OCI-LY1 (cell line): ENCODE measurements around the gene ERBB4.

Source experiments
- H2AFZ ChIP-seq: fragments of 200-600 bp; sonication (generic), shearing (Covaris generic); 2 replicates; pipeline ENCODE4 v1.6.0; 2014; ENCODE audit warnings: antibody characterized with exemption, mild to moderate bottlenecking, low read length
- H3F3A ChIP-seq: fragments of 200-600 bp; sonication (generic), shearing (Covaris generic); 2 replicates; pipeline ENCODE4 v1.6.0; 2014; ENCODE audit warnings: mild to moderate bottlenecking, antibody characterized with exemption, low read length, moderate library complexity; ENCODE audit not compliant: insufficient read depth
- H3K27ac ChIP-seq: fragments of 200-600 bp; sonication (generic); 2 replicates; pipeline ENCODE4 v1.5.1; 2014; ENCODE audit warnings: low read length, mixed run types, mild to moderate bottlenecking, low read depth; ENCODE audit not compliant: poor library complexity, severe bottlenecking
- H3K27me3 ChIP-seq: fragments of 200-600 bp; sonication (generic); 2 replicates; pipeline ENCODE4 v1.6.0; 2014; ENCODE audit warnings: antibody characterized with exemption, mild to moderate bottlenecking, low read length, moderate library complexity; ENCODE audit not compliant: insufficient read depth
- H3K36me3 ChIP-seq: fragments of 200-600 bp; sonication (generic); 2 replicates; pipeline ENCODE4 v1.6.1; 2014; ENCODE audit warnings: mild to moderate bottlenecking, antibody characterized with exemption, low read length, moderate library complexity, mixed read lengths; ENCODE audit not compliant: insufficient read depth
- H3K4me1 ChIP-seq: fragments of 200-600 bp; sonication (generic); 2 replicates; pipeline ENCODE4 v1.5.1; 2014; ENCODE audit warnings: mild to moderate bottlenecking, low read length, moderate library complexity; ENCODE audit not compliant: insufficient read depth, severe bottlenecking
- H3K4me2 ChIP-seq: fragments of 200-600 bp; sonication (generic), shearing (Covaris generic); 2 replicates; pipeline ENCODE4 v1.6.1; 2014; ENCODE audit warnings: low read length
- H3K4me3 ChIP-seq: fragments of 200-600 bp; sonication (generic); 2 replicates; pipeline ENCODE4 v1.5.1; 2014; ENCODE audit warnings: low read length, low read depth, mild to moderate bottlenecking, mixed read lengths; ENCODE audit not compliant: poor library complexity, severe bottlenecking
- H3K79me2 ChIP-seq: fragments of 200-600 bp; shearing (Covaris generic); 2 replicates; pipeline ENCODE4 v1.6.1; 2016; ENCODE audit warnings: mixed run types, low read length, mixed read lengths; ENCODE audit not compliant: insufficient read depth
- H3K9ac ChIP-seq: fragments of 200-600 bp; sonication (generic), shearing (Covaris generic); 2 replicates; pipeline ENCODE4 v1.6.1; 2014; ENCODE audit warnings: mild to moderate bottlenecking, low read length, mixed read lengths
- H3K9me2 ChIP-seq: fragments of 200-600 bp; sonication (generic), shearing (Covaris generic); 2 replicates; pipeline ENCODE4 v1.6.1; 2014; ENCODE audit warnings: low read depth, mild to moderate bottlenecking, low read length, mixed read lengths
- H3K9me3 ChIP-seq: fragments of 200-600 bp; shearing (Covaris generic); 2 replicates; pipeline ENCODE4 v1.6.1; 2014; ENCODE audit warnings: low read length, mixed read lengths
- H4K20me1 ChIP-seq: fragments of 200-600 bp; sonication (generic), shearing (Covaris generic); 2 replicates; pipeline ENCODE4 v1.6.0; 2016; ENCODE audit warnings: mild to moderate bottlenecking, low read length; ENCODE audit not compliant: insufficient read depth
- CTCF ChIP-seq: fragments of 200-600 bp; sonication (generic), shearing (Covaris generic); IDR thresholded peaks from 2 replicates; pipeline ENCODE4 v1.5.1; 2017; ENCODE audit warnings: mild to moderate bottlenecking, antibody characterized with exemption, low read length, moderate library complexity, mixed read lengths
- EZH2 ChIP-seq: fragments of 200-600 bp; sonication (generic), shearing (Covaris generic); IDR thresholded peaks from 2 replicates; pipeline ENCODE4 v1.8.0; 2017; ENCODE audit warnings: borderline replicate concordance, mixed run types, mild to moderate bottlenecking, antibody characterized with exemption, low read length, moderate library complexity, mixed read lengths

ERBB4 gene

GRCh38 chr2:211976076-211976475 lies 562.5 kb downstream of the ERBB4 start:
- H3K4me1 ChIP-seq = no peaks in the 10 kb centered on the region
- no peaks in the 10 kb centered on the region for H3K27me3 ChIP-seq
- H3K9me3 ChIP-seq = no peaks in the 10 kb centered on the region
- H3K79me2 ChIP-seq = no peaks in the 10 kb centered on the region
- no peak for TF ChIP-seq CTCF
- no peak for TF ChIP-seq EZH2
- no peak overlapping the region for H3K4me2 ChIP-seq
- H4K20me1 ChIP-seq = no peaks in the 10 kb centered on the region
- no peak overlapping the region for H3K27ac ChIP-seq
- no peaks in the 10 kb centered on the region for H3K9me2 ChIP-seq
- H3K36me3 ChIP-seq = no peaks in the 10 kb centered on the region
- H2AFZ ChIP-seq = no peak overlapping the region
- H3F3A ChIP-seq = no peaks in the 10 kb centered on the region
- H3K9ac ChIP-seq = no peak overlapping the region
- H3K4me3 ChIP-seq = no peak overlapping the region

GRCh38 chr2:211967234-211967633 lies 571.4 kb downstream of the ERBB4 start:
- TF ChIP-seq EZH2 = no peak
- no peak for TF ChIP-seq CTCF
- H3K27ac ChIP-seq = no peak overlapping the region
- H3K79me2 ChIP-seq = no peaks in the 10 kb centered on the region
- H3K9ac ChIP-seq = no peak overlapping the region
- H3K9me2 ChIP-seq = no peaks in the 10 kb centered on the region
- H3K27me3 ChIP-seq = no peaks in the 10 kb centered on the region
- no peak overlapping the region for H3K4me2 ChIP-seq
- H3F3A ChIP-seq = no peaks in the 10 kb centered on the region
- no peaks in the 10 kb centered on the region for H3K36me3 ChIP-seq
- no peaks in the 10 kb centered on the region for H4K20me1 ChIP-seq
- H3K9me3 ChIP-seq = no peaks in the 10 kb centered on the region
- no peak overlapping the region for H3K4me3 ChIP-seq
- H3K4me1 ChIP-seq = no peaks in the 10 kb centered on the region
- H2AFZ ChIP-seq = no peak overlapping the region

- no peaks in the 10 kb centered on the region for H3K79me2 ChIP-seq
- H3F3A ChIP-seq = no peaks in the 10 kb centered on the region
- H3K9me3 ChIP-seq = no peaks in the 10 kb centered on the region
These were observed 574.6 kb downstream of the ERBB4 start for GRCh38 chr2:211963969-211964368.

More at GRCh38 chr2:211963969-211964368, 574.6 kb downstream of the ERBB4 start:
- H4K20me1 ChIP-seq = no peaks in the 10 kb centered on the region
- H3K36me3 ChIP-seq = no peaks in the 10 kb centered on the region
- no peak overlapping the region for H3K4me2 ChIP-seq
- TF ChIP-seq CTCF (no peak), EZH2 (no peak)
- H3K4me1 ChIP-seq = no peaks in the 10 kb centered on the region
- H2AFZ ChIP-seq = peak overlapping the region; percentile 81; the same call in 1 of the 2 replicates
- H3K9ac ChIP-seq = no peak overlapping the region
- no peak overlapping the region for H3K27ac ChIP-seq
- H3K9me2 ChIP-seq = no peaks in the 10 kb centered on the region
- no peak overlapping the region for H3K4me3 ChIP-seq
- no peaks in the 10 kb centered on the region for H3K27me3 ChIP-seq
